ENCODE data around the gene ESPN.

DNA sequence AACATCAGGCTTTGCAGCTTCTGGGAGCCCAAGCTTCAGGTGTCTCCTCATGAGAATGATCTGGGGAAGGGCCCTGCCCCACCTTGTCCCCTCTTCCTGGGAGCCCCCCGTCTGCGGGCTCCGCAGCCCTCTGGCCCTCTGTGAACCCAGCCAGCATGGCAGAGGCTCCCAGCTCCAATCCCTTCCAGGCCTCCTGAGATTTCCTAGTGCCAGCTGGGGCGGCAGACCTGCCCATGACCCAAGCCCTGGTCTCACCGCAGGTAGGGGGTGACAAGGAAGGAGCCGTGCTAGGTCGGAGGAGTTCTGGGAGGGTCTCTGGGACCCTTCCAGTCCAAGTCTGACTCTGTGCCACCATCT, 59.2 kb downstream of the ESPN start:
- TF ChIP-seq, protein P1, sequence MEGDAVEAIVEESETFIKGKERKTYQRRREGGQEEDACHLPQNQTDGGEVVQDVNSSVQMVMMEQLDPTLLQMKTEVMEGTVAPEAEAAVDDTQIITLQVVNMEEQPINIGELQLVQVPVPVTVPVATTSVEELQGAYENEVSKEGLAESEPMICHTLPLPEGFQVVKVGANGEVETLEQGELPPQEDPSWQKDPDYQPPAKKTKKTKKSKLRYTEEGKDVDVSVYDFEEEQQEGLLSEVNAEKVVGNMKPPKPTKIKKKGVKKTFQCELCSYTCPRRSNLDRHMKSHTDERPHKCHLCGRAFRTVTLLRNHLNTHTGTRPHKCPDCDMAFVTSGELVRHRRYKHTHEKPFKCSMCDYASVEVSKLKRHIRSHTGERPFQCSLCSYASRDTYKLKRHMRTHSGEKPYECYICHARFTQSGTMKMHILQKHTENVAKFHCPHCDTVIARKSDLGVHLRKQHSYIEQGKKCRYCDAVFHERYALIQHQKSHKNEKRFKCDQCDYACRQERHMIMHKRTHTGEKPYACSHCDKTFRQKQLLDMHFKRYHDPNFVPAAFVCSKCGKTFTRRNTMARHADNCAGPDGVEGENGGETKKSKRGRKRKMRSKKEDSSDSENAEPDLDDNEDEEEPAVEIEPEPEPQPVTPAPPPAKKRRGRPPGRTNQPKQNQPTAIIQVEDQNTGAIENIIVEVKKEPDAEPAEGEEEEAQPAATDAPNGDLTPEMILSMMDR (IDR thresholded peaks at IDR 0.05) = no peak
- TF ChIP-seq POLR2A (IDR thresholded peaks at IDR 0.05) (no peak), POLR2AphosphoS5 (IDR thresholded peaks at IDR 0.05) (no peak), EP300 (IDR thresholded peaks at IDR 0.05) (no peak)

Data from upper lobe of left lung (tissue), 4 donors.